Measurements from ENCODE around the gene SIT1.
"Not testable (repeated sequence)": the region's sequence is repeated elsewhere in the genome, so short reads cannot be mapped to it uniquely, and the experiment has no call there.

GRCh38 chr9:35637427-35637955 lies 13.2 kb downstream of the SIT1 start:
- not testable (repeated sequence) for TF ChIP-seq POLR2A, CTCF, POLR2AphosphoS5 (IDR thresholded peaks at IDR 0.05)

Measured in prostate gland (tissue), 2 donors.